Upper lobe of right lung (tissue), 1 donor: ENCODE measurements around the gene TCF12. TPM values are rescaled to one million over a fixed set of nuclear protein-coding genes. Genes with fewer than 3 reads are reported as not detected.

Experiments used
- ATAC-seq: fragments of 200-7000 bp; cut with Tn5 transposase; one replicate; pipeline ENCODE4 v1.9.1; 2020; ENCODE audit warnings: mild to moderate bottlenecking, moderate library complexity
- DNase-seq: peaks from one replicate; pipeline ENCODE4 v3.0.0-alpha.2; 2020
- H3K27ac ChIP-seq: fragments of 200-600 bp; one replicate; pipeline ENCODE4 v1.8.0; 2022
- H3K27me3 ChIP-seq: fragments of 200-600 bp; one replicate; pipeline ENCODE4 v1.8.0; 2022; ENCODE audit warnings: mild to moderate bottlenecking
- H3K36me3 ChIP-seq: fragments of 200-600 bp; one replicate; pipeline ENCODE4 v1.8.0; 2022
- H3K4me1 ChIP-seq: fragments of 200-600 bp; one replicate; pipeline ENCODE4 v1.8.0; 2022
- H3K4me3 ChIP-seq: fragments of 200-600 bp; one replicate; pipeline ENCODE4 v1.8.0; 2022; ENCODE audit warnings: mild to moderate bottlenecking
- H3K9me3 ChIP-seq: fragments of 200-600 bp; one replicate; pipeline ENCODE4 v1.8.0; 2022
- CTCF ChIP-seq: fragments of 200-600 bp; IDR thresholded peaks from one replicate; pipeline ENCODE4 v1.8.0; 2022; ENCODE audit warnings: antibody characterized with exemption
- intact Hi-C: fragments of 100-400 bp; cut with DNase I; formaldehyde crosslinking; loops from one replicate; pipeline ENCODE4 v1.11.0; 2022
- total RNA-seq: library from RNA; stranded (reverse); fragmentation: NEBNext Ultra II Directional; extraction: Animal tissue kit (Norgen Biotek cat#: 25700); gene quantifications from one replicate; pipeline ENCODE4 v1.2.1, GENCODE V29; 2021
- donor health status: DM: no; HTN: yes; CAD: no; lungs with severe emphysema.

TCF12 gene
- total RNA-seq, 1 donor from 2014 or later: 103 TPM

DNA sequence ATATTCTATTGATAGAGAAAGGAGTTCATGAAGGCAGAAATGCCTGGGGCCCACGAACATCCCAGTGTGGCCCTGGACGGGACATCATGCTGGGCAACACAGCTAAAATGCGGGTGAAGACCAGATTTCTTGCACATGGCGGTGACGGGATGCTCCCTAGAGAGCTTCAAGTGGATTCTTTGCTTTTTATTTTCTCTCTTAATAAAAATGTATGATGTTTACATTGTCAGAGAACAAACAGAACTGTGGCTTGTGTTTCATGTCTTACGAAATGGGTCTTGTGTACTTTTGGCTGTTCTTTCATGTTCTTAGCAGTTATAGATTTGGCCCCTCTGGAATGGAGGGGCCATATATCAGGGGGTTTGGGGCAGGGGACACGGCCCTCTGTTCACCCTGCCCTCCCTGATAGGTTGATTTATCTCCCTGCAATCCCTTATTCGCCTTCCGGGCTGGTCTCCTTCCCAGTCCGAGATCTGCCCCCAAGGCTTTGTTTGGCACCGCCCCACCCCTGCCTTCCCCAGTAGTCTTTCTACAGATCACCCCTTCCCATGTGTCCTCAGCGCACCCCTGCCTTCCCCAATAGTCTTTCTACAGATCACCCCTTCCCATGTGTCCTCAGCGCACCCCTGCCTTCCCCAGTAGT lies 389.2 kb downstream of the TCF12 start:
- ATAC-seq (no peak), DNase-seq (no peak)
- H3K4me3 ChIP-seq: no peak overlapping the region
- no peaks in the 10 kb centered on the region for H3K9me3 ChIP-seq
- H3K4me1 ChIP-seq: peaks cover 7% of the 10 kb centered on the region
- intact Hi-C loops: loop anchor here (10.0 kb wide), 2 partner anchors 163 to 813 kb away; no protein-coding TSS in a partner anchor
- no peaks in the 10 kb centered on the region for H3K36me3 ChIP-seq
- TF ChIP-seq CTCF: no peak
- no peaks in the 10 kb centered on the region for H3K27me3 ChIP-seq
- H3K27ac ChIP-seq: no peak overlapping the region

GRCh38 chr15:57308170-57308545 lies 389.7 kb downstream of the TCF12 start:
- TF ChIP-seq CTCF: no peak
- no peaks in the 10 kb centered on the region for H3K27me3 ChIP-seq
- H3K4me1 ChIP-seq: peaks cover 7% of the 10 kb centered on the region
- H3K36me3 ChIP-seq: no peaks in the 10 kb centered on the region
- H3K27ac ChIP-seq: no peak overlapping the region
- no peaks in the 10 kb centered on the region for H3K9me3 ChIP-seq
- H3K4me3 ChIP-seq: no peak overlapping the region
- ATAC-seq (no peak), DNase-seq (no peak)
- intact Hi-C loops: loop anchor here (10.0 kb wide), 2 partner anchors 163 to 813 kb away; no protein-coding TSS in a partner anchor

GRCh38 chr15:57309856-57310760 lies 391.7 kb downstream of the TCF12 start:
- no peaks in the 10 kb centered on the region for H3K9me3 ChIP-seq

GRCh38 chr15:57310876-57311275 lies 392.4 kb downstream of the TCF12 start:
- no peak for DNase-seq
- H3K36me3 ChIP-seq: no peaks in the 10 kb centered on the region
- H3K4me3 ChIP-seq: no peak overlapping the region
- H3K9me3 ChIP-seq: no peaks in the 10 kb centered on the region
- no peak overlapping the region for H3K27ac ChIP-seq
- no peak for TF ChIP-seq CTCF
- no peak for ATAC-seq
- H3K27me3 ChIP-seq: no peaks in the 10 kb centered on the region
- intact Hi-C loops: no loop called here
- H3K4me1 ChIP-seq: peaks cover 7% of the 10 kb centered on the region

More at GRCh38 chr15:57309856-57310760, 391.7 kb downstream of the TCF12 start:
- no peak overlapping the region for H3K27ac ChIP-seq
- no peaks in the 10 kb centered on the region for H3K36me3 ChIP-seq
- ATAC-seq (no peak), DNase-seq (no peak)
- H3K4me1 ChIP-seq: peaks cover 7% of the 10 kb centered on the region
- TF ChIP-seq CTCF: no peak
- H3K4me3 ChIP-seq: no peak overlapping the region
- no peaks in the 10 kb centered on the region for H3K27me3 ChIP-seq
- intact Hi-C loops: loop anchor here (10.0 kb wide), 2 partner anchors 165 to 815 kb away; no protein-coding TSS in a partner anchor

GRCh38 chr15:57312006-57312317 lies 393.5 kb downstream of the TCF12 start:
- Histone ChIP-seq H3K4me1 (peaks cover 4% of the 10 kb centered on the region), H3K27ac (no peak overlapping the region), H3K4me3 (no peak overlapping the region), H3K36me3 (no peaks in the 10 kb centered on the region), H3K27me3 (no peaks in the 10 kb centered on the region), H3K9me3 (no peaks in the 10 kb centered on the region)
- ATAC-seq (no peak), DNase-seq (no peak)
- intact Hi-C loops: no loop called here
- TF ChIP-seq CTCF: no peak
